Prostate gland (tissue), 2 donors: ENCODE data around the gene KRTAP4-2. TPM values are rescaled to one million over a fixed set of nuclear protein-coding genes. Genes with fewer than 3 reads are reported as not detected.

Experiments
- DNase-seq: peaks from one replicate; pipeline ENCODE4 v3.0.0-alpha.2; 2019; ENCODE audit warnings: low spot score
- H3K27ac ChIP-seq, 2 donors: fragments of 200-600 bp; sonication (generic); 2 replicates each; pipeline ENCODE4 v1.5.1; 2017 to 2019
- H3K27me3 ChIP-seq: fragments of 200-600 bp; sonication (generic); replicated peaks from 2 replicates; pipeline ENCODE4 v1.5.1; 2019; ENCODE audit not compliant: insufficient read depth
- H3K36me3 ChIP-seq, 2 donors: fragments of 200-600 bp; sonication (generic); 1 replicate in 1 of 2; 2 replicates in 1 of 2; pipeline versions ENCODE4 v1.5.1 to v1.8.1; 2017 to 2019
- H3K4me1 ChIP-seq: fragments of 200-600 bp; sonication (generic); replicated peaks from 2 replicates; pipeline ENCODE4 v1.5.1; 2019
- H3K4me3 ChIP-seq, 2 donors: fragments of 200-600 bp; sonication (generic); 2 replicates each; pipeline ENCODE4 v1.5.1; 2017 to 2019
- H3K9me3 ChIP-seq: fragments of 200-600 bp; sonication (generic); 2 replicates; pipeline ENCODE4 v1.5.1; 2017
- CTCF ChIP-seq, 4 experiments: fragments of 200-600 bp in 2 of 4; fragments of 450-650 bp in 2 of 4; sonication (generic) in 2 of 4; IDR thresholded peaks; 1 replicate in 3 of 4; 2 replicates in 1 of 4; pipeline ENCODE4 v1.5.1; 2016 to 2019; ENCODE audit warnings: antibody characterized with exemption in 4 of 4, mild to moderate bottlenecking in 2 of 4, moderate library complexity in 2 of 4
- POLR2A ChIP-seq: fragments of 450-650 bp; IDR thresholded peaks from one replicate; pipeline ENCODE4 v1.6.1; 2016; ENCODE audit warnings: antibody characterized with exemption, mild to moderate bottlenecking
- POLR2AphosphoS5 ChIP-seq: sonication (generic); formaldehyde crosslinking; IDR thresholded peaks from one replicate; pipeline ENCODE4 v1.6.1; 2017; ENCODE audit warnings: antibody characterized with exemption
- WGBS: methylation state at CpG from one replicate; pipeline ENCODE4 v1.1.5; 2018; 5-methylcytosine and 5-hydroxymethylcytosine counted together
- intact Hi-C: fragments of 100-400 bp; cut with DNase I; formaldehyde crosslinking; loops from one replicate; pipeline ENCODE4 v1.14.2; 2022
- total RNA-seq, 2 donors: library from RNA; depleted of rRNA; stranded (reverse); fragments of >200 nt; gene quantifications; one replicate each; pipeline ENCODE4 v1.1.0, GENCODE V29; 2016

Gene KRTAP4-2
- total RNA-seq, 2 donors from 2014 or later, result not detected

GRCh38 chr17:41178843-41179616 is 1.0 kb upstream of the KRTAP4-2 start:
- H3K27ac ChIP-seq, result no peak overlapping the region
- H3K36me3 ChIP-seq, result no peaks in the 10 kb centered on the region
- TF ChIP-seq CTCF (IDR thresholded peaks at IDR 0.05) (no peak), POLR2A (no peak), POLR2AphosphoS5 (no peak)

GRCh38 chr17:41178341-41178740 is 320 bp upstream of the KRTAP4-2 start:
- Histone ChIP-seq H3K27me3 (no peaks in the 10 kb centered on the region), H3K36me3 (no peaks in the 10 kb centered on the region), H3K9me3 (no peaks in the 10 kb centered on the region), H3K4me1 (no peaks in the 10 kb centered on the region), H3K27ac (no peak overlapping the region), H3K4me3 (no peak overlapping the region)
- TF ChIP-seq CTCF (IDR thresholded peaks at IDR 0.05) (no peak), POLR2A (no peak), POLR2AphosphoS5 (no peak)
- DNase-seq, result no peak
- 92% methylated on average over 3 of the region's 3 CpGs for WGBS
- intact Hi-C loops, result no loop called here

More at GRCh38 chr17:41178843-41179616, 1.0 kb upstream of the KRTAP4-2 start:
- Histone ChIP-seq H3K9me3 (no peaks in the 10 kb centered on the region), H3K4me1 (no peaks in the 10 kb centered on the region), H3K27me3 (no peaks in the 10 kb centered on the region), H3K4me3 (no peak overlapping the region)
- WGBS, result 76% methylated on average over 1 of the region's 1 CpG
- intact Hi-C loops, result no loop called here
- no peak for DNase-seq

- DNase-seq, result no peak
- Histone ChIP-seq H3K4me3 (no peak overlapping the region), H3K9me3 (no peaks in the 10 kb centered on the region), H3K27me3 (no peaks in the 10 kb centered on the region), H3K36me3 (no peaks in the 10 kb centered on the region), H3K4me1 (no peaks in the 10 kb centered on the region), H3K27ac (no peak overlapping the region)
- TF ChIP-seq POLR2A, result no peak
- TF ChIP-seq CTCF (IDR thresholded peaks at IDR 0.05), result no peak
- TF ChIP-seq POLR2AphosphoS5, result no peak
- WGBS, result 83% methylated on average over 3 of the region's 3 CpGs
- intact Hi-C loops, result no loop called here
These were observed 1.2 kb downstream of the KRTAP4-2 start for GRCh38 chr17:41176744-41177387.

GRCh38 chr17:41171886-41172285 is 6.1 kb downstream of the KRTAP4-2 start:
- no peak overlapping the region for H3K27ac ChIP-seq
- no peaks in the 10 kb centered on the region for H3K9me3 ChIP-seq
- DNase-seq, result no peak
- intact Hi-C loops, result no loop called here
- H3K36me3 ChIP-seq, result no peaks in the 10 kb centered on the region
- WGBS, result 89% methylated on average over 2 of the region's 2 CpGs
- TF ChIP-seq CTCF (IDR thresholded peaks at IDR 0.05), result no peak
- no peak for TF ChIP-seq POLR2AphosphoS5
- no peak for TF ChIP-seq POLR2A
- no peaks in the 10 kb centered on the region for H3K27me3 ChIP-seq
- no peak overlapping the region for H3K4me3 ChIP-seq
- H3K4me1 ChIP-seq, result no peaks in the 10 kb centered on the region
